HEK293T (cell line): ENCODE measurements around the gene C16orf90.

Experiments used
- CTCF ChIA-PET: fragments of 350-600 bp; formaldehyde crosslinking; extraction: SDS; loops from one replicate; lab custom pipeline; 2021; ENCODE audit warnings: antibody characterized with exemption, inconsistent platforms; lab: Yijun Ruan, JAX
- POLR2A ChIA-PET: fragments of 350-600 bp; formaldehyde crosslinking; extraction: SDS; loops from one replicate; lab custom pipeline; 2020; ENCODE audit warnings: antibody characterized with exemption, inconsistent platforms; lab: Yijun Ruan, JAX
- DNase-seq: peaks from one replicate; pipeline ENCODE4 v3.0.0; 2012; ENCODE audit warnings: mixed read lengths; ENCODE audit errors: extremely low spot score
- ARNT ChIP-seq: fragments of 450-650 bp; IDR thresholded peaks from 2 replicates; pipeline ENCODE4 v1.6.1; 2017; ENCODE audit warnings: mild to moderate bottlenecking
- BHLHE40 ChIP-seq: fragments of 450-650 bp; IDR thresholded peaks from 2 replicates; pipeline ENCODE4 v1.6.1; 2016; ENCODE audit warnings: mild to moderate bottlenecking, moderate library complexity, borderline replicate concordance
- CTBP1 ChIP-seq: fragments of 450-650 bp; IDR thresholded peaks from 2 replicates; pipeline ENCODE4 v1.6.1; 2016; ENCODE audit warnings: borderline replicate concordance
- ELF4 ChIP-seq: fragments of 450-650 bp; IDR thresholded peaks from 2 replicates; pipeline ENCODE4 v1.6.1; 2017; ENCODE audit warnings: antibody characterized with exemption
- FOXA1 ChIP-seq: fragments of 450-650 bp; IDR thresholded peaks from 2 replicates; pipeline ENCODE4 v1.6.1; 2016; ENCODE audit warnings: mild to moderate bottlenecking
- FOXK2 ChIP-seq: fragments of 450-650 bp; IDR thresholded peaks from 2 replicates; pipeline ENCODE4 v1.6.1; 2016; ENCODE audit warnings: mild to moderate bottlenecking
- FOXM1 ChIP-seq: fragments of 450-650 bp; IDR thresholded peaks from 2 replicates; pipeline ENCODE4 v1.6.1; 2017; ENCODE audit warnings: mild to moderate bottlenecking, borderline replicate concordance
- HDGF ChIP-seq: fragments of 450-650 bp; IDR thresholded peaks from 2 replicates; pipeline ENCODE4 v1.6.1; 2017; ENCODE audit warnings: antibody characterized with exemption, borderline replicate concordance
- L3MBTL2 ChIP-seq: fragments of 450-650 bp; conservative IDR thresholded peaks from 2 replicates; pipeline ENCODE4 v1.6.1; 2016; ENCODE audit warnings: mild to moderate bottlenecking
- LEF1 ChIP-seq: fragments of 450-650 bp; IDR thresholded peaks from 2 replicates; pipeline ENCODE4 v1.6.1; 2017; ENCODE audit warnings: mild to moderate bottlenecking, borderline replicate concordance
- NFRKB ChIP-seq: fragments of 450-650 bp; IDR thresholded peaks from 2 replicates; pipeline ENCODE4 v1.6.1; 2016; ENCODE audit warnings: mild to moderate bottlenecking, moderate library complexity
- PKNOX1 ChIP-seq: fragments of 450-650 bp; IDR thresholded peaks from 2 replicates; pipeline ENCODE4 v1.6.1; 2016
- SP1 ChIP-seq: fragments of 450-650 bp; IDR thresholded peaks from 2 replicates; pipeline ENCODE4 v1.6.1; 2017
- SUZ12 ChIP-seq: fragments of 450-650 bp; IDR thresholded peaks from 2 replicates; pipeline ENCODE4 v1.6.1; 2016; ENCODE audit warnings: mild to moderate bottlenecking
- TARDBP ChIP-seq: fragments of 450-650 bp; IDR thresholded peaks from 2 replicates; pipeline ENCODE4 v1.6.1; 2016
- ZNF384 ChIP-seq: fragments of 450-650 bp; IDR thresholded peaks from 2 replicates; pipeline ENCODE4 v1.6.1; 2016

Gene C16orf90

GRCh38 chr16:3486506-3487215 lies 8.6 kb downstream of the C16orf90 start:
- TF ChIP-seq HDGF (no peak), CTBP1 (no peak), LEF1 (no peak), FOXM1 (no peak), SUZ12 (no peak), ZNF384 (no peak), FOXK2 (no peak), FOXA1 (no peak), SP1 (no peak), NFRKB (no peak), TARDBP (no peak), L3MBTL2 (no peak), ELF4 (no peak), BHLHE40 (no peak), ARNT (no peak), PKNOX1 (no peak)
- no peak for DNase-seq
- POLR2A ChIA-PET, result no interaction called here
- CTCF ChIA-PET, result no interaction called here

- ChIA-PET POLR2A (interaction anchor here (0.7 kb wide), 1 partner anchor 203 kb away, joined by 3 read pairs; no protein-coding TSS in a partner anchor), CTCF (no interaction called here)
- no peak for DNase-seq
- TF ChIP-seq NFRKB (no peak), SUZ12 (no peak), CTBP1 (no peak), TARDBP (no peak), FOXK2 (no peak), FOXM1 (no peak), ZNF384 (no peak), FOXA1 (no peak), SP1 (no peak), BHLHE40 (no peak), HDGF (no peak), ELF4 (no peak), PKNOX1 (no peak)
Measured at GRCh38 chr16:3485821-3486505, 9.3 kb downstream of the C16orf90 start.

GRCh38 chr16:3485097-3485745 lies 10.1 kb downstream of the C16orf90 start:
- CTCF ChIA-PET, result no interaction called here
- DNase-seq, result no peak
- no peak for TF ChIP-seq PKNOX1
- no peak for TF ChIP-seq TARDBP
- no peak for TF ChIP-seq ELF4
- no peak for TF ChIP-seq NFRKB
- TF ChIP-seq SP1, result no peak
- POLR2A ChIA-PET, result interaction anchor here (0.7 kb wide), 1 partner anchor 202 kb away, joined by 3 read pairs; no protein-coding TSS in a partner anchor

- POLR2A ChIA-PET, result no interaction called here
- CTCF ChIA-PET, result no interaction called here
Measured at GRCh38 chr16:3484318-3485096, 10.8 kb downstream of the C16orf90 start.

GRCh38 chr16:3482659-3483241 lies 12.5 kb downstream of the C16orf90 start:
- TF ChIP-seq SP1, result no peak
- TF ChIP-seq LEF1, result no peak
- no peak for TF ChIP-seq FOXK2
- no peak for TF ChIP-seq BHLHE40
- no peak for TF ChIP-seq FOXM1
- TF ChIP-seq NFRKB, result no peak
- ChIA-PET POLR2A (no interaction called here), CTCF (no interaction called here)

More at GRCh38 chr16:3484318-3485096, 10.8 kb downstream of the C16orf90 start:
- DNase-seq, result no peak
- no peak for TF ChIP-seq SP1
- no peak for TF ChIP-seq ELF4
- TF ChIP-seq FOXK2, result no peak
- no peak for TF ChIP-seq CTBP1
- no peak for TF ChIP-seq NFRKB
- TF ChIP-seq LEF1, result no peak
- no peak for TF ChIP-seq TARDBP
- no peak for TF ChIP-seq BHLHE40

More at GRCh38 chr16:3482659-3483241, 12.5 kb downstream of the C16orf90 start:
- no peak for DNase-seq
